ENCODE measurements around the gene LARGE1.

LARGE1 gene

DNA sequence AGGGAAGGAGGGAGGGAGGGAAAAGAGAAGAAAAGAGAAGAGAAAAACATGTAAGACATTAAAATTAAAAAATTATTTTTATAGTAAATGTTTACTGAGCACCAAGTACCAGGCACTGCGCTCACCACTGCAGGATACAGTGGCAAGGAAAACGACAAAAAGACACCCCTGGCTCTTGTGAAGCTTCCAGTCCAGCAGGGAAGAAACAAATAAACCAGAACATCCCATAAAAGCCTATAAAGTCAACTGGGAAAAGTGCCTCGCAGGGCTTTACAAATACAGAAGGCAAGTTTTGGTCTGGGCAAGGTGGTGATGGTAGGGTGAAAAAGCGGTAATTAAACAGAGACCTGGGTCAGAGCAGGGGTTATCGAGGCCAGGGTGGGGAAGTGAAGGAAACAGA, 33.6 kb downstream of the LARGE1 start:
- no peak for DNase-seq (ENCODE audit: low read depth in 4 of 4, low spot score in 1 of 4)

DNA sequence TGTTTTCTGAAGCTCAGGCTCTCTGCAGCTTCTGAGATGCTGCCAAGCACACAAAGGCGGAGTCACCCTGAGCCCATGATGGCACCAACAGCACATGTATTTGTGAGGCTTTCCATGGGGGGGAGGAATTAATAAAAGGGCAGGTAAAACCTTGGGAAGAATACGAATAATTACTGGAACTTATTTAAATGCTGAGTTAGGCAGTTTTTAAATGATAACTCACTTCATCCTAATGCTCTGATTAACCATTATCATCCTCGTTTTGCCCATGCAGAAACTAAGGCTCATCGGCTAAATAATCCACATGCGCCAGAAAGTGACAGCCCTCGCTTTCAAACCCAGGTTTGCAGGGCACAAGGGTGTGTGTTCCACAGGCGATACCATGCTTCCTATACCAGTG, 35.4 kb downstream of the LARGE1 start:
- no peak for DNase-seq (ENCODE audit: low read depth in 4 of 4, low spot score in 1 of 4)

DNA sequence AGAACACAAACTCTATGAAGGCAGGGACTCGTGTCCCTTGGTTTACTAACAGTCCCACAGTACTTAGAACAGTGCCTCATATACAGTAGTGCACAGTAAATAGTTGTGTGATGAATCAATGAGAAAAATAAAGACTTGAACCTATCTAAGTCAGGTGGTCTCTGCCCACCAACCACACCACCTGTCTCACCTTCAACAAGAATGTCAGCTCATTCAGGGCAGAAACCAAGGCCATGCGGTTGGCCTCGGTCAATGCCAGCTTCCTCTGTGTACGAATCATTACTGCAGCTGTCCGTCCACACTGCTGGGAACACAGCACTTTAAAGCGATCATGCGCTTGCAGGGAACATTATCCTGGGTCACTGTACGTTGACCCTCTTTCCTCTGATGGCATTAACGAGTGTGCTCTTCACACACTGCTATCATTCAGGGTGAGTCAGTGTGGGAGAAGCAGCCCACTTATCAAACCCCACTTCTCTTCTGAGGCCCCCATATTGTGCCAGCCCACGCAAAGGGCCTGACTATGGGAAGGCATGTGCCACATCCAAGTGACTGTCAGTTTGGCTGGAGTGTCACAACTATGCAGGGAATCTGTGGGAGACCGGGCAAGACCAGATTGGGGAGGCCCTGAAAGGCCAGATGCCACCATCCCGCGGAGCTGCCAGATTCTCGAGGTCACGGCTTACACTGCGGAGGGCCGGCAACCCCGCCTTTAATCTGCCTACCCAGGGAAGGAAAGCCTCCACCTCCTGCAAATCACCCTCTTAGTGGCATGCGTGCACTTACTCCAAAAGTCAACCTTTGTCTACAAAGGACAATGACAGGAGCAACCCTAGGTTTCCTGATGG, 36.1 kb downstream of the LARGE1 start:
- no peak for DNase-seq (ENCODE audit: low read depth in 4 of 4, low spot score in 1 of 4)

DNA sequence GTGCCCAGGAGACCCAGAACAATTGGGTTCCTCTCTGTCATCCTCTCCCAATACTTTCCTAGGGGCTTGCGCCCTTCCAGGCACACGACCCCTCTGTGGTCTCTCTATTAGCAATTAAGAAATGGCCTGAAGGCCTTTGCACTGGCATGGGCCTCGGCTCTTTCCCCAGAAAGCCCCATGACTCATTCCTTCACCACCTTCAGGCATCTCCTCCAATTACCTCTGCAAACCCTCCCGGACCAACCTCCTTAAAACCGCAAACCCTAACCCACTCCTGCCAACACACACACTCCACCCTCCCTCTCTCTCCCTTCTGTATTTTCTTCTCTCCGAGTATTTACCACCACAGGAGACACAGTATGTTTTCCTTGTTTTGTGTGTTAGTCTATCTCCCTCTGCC, 36.7 kb downstream of the LARGE1 start:
- DNase-seq (ENCODE audit: low read depth in 4 of 4, low spot score in 1 of 4), result no peak

DNA sequence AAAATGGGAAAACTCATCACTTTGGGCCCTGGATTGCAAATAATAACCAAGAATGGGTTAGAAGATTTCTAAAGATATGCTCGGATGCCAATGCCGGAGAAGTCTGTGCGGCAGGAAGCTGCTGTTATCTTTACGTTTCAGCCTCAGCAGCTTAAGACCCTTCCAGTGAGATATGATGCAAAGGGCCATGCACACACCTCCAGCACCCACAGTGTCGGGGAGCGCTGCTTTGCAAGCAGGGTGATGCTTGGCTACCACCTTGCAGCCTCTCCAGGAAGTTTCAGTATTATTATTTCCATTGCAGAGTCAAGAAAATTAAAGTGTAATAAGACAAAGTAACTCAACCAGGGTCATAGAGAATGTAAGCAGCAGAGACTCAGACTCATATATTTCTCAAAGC, 37.3 kb downstream of the LARGE1 start:
- no peak for DNase-seq (ENCODE audit: low read depth in 4 of 4, low spot score in 1 of 4)

DNA sequence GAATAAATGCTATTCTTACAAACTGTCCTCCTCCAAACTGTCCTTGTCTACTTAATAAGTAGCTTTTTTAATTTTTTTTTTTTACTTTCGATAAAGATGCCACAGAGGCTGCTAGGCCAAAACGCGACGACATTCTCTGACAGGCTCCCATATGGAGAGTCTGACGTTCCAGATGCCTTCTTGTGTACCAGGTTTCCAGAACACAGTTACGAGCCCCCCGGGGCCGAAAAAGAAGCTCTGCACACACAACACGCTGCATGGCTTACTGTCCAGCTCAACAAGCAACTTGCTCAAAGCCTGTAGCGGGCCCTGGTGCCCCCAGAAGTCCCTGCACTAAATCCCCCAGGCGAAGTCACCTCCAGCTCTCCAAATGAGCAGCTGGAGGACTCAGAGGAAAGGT, 39.3 kb downstream of the LARGE1 start:
- DNase-seq (ENCODE audit: low read depth in 4 of 4, low spot score in 1 of 4), result no peak

DNA sequence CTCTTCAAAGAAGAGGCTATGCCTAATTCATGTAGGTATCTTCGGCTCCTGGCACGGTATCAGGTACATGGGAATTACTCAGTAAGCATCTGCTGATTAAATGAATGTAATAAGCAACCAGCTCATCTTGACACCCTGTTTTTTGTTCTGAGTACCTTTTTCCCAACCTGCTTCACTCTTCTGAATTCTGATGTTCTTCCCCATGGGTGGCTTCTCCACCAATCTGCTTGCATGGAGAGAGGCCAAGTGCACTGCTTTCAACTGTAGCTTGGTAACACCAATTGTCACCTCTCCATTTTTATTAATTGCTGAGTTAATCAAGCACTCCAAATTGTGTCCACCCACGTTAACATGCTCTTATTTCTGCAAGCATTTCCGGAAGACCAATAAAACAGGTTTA, 40.5 kb downstream of the LARGE1 start:
- no peak for DNase-seq (ENCODE audit: low read depth in 4 of 4, low spot score in 1 of 4)

DNA sequence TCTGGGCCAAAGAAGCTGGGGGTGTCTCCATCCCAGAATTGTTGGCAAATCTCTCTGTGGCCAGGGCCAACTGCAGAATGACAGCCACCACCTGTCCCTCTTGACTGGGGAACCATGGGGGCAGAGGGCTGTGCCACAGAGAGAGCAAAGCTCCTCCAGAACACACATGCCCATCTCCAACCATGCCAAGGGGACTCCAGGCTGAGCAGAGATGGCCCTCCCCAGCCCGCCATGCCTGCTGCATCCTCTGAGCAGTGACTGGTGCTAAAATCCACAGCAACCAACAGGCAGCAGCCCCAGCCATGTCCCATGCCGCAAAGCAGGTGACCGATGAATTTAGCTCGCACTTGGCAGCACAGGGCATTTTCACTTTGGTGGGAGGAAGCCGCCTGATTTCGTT, 45.0 kb downstream of the LARGE1 start:
- DNase-seq (ENCODE audit: low read depth in 4 of 4, low spot score in 1 of 4), result no peak

DNA sequence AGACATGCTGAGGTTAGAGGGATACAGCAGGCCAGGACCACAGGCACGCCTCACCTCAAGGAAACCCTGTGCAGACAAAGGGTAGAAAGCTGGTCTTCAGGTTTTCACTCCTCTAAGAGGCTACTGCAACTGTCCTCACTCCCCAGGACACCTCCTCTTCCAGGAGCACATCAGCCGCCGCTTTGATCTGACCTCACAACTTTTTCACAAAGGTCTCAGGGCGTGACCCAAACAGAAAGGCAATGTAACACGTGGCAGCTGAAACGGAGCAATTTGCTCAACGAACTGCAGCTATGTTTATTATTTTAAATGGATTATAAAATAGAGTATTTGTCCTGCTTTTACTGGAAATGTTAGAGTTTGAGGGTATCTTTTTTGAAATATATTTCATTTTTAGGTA, 46.1 kb downstream of the LARGE1 start:
- DNase-seq (ENCODE audit: low read depth in 4 of 4, low spot score in 1 of 4), result no peak

DNA sequence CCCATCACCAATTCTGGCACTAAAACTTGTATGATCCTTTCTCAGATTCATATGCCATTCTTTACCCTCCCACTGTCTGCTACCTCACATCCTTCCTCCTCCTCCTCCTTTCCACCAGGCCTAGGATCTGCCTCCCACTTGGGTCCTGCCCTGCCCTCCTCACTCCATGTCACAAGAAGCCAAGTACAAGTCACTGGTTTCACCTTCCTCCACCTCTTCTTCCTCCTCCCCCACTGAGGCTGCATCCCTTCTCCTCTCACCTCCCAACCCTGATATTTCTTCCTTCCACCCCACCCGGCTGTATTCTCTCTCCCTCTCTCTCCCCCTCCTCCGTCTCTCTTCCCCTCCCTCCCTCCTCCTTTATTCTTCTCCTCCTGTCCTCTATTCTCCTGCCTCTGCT, 46.6 kb downstream of the LARGE1 start:
- DNase-seq (ENCODE audit: low read depth in 4 of 4, low spot score in 1 of 4), result no peak

DNA sequence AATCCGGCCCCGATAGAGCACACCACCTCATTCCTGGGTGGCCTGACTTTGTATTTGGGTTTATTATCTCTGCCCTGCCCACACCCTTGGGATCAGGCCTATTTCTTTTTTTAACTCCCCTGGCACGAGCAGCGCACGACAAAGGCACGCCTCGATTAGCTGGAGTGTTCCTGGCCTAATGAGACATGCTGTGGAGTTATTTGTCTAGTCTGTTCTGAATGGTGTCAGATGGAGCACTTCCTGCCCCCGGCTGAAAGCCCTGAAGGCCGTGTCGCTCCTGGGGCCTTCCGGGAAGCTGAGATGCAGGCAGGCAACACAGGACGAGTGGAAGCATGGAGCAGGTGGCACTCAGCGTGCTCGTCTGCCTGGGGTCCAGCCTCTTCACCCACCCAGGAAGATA, 47.1 kb downstream of the LARGE1 start:
- DNase-seq (ENCODE audit: low read depth in 4 of 4, low spot score in 1 of 4), result no peak

DNA sequence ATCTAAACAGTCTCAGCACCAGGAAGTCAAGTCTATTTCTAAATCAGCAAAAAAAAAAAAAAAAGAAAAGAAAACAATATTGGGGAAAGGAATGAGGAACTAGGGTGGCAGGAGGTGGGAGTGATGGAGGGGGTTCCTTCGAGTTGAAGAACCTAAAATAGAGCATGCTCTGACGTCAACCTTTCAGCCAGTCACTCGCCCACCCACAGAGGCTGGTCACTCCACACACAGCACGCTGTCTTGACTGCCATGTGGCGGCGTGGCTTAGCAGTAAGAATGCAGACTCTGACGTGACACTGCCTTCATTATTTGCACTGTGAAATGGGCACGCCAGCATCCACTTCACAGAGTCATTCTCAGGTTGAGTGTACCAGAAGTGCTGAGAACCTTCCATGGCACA, 48.3 kb downstream of the LARGE1 start:
- no peak for DNase-seq (ENCODE audit: low read depth in 4 of 4, low spot score in 1 of 4)

DNA sequence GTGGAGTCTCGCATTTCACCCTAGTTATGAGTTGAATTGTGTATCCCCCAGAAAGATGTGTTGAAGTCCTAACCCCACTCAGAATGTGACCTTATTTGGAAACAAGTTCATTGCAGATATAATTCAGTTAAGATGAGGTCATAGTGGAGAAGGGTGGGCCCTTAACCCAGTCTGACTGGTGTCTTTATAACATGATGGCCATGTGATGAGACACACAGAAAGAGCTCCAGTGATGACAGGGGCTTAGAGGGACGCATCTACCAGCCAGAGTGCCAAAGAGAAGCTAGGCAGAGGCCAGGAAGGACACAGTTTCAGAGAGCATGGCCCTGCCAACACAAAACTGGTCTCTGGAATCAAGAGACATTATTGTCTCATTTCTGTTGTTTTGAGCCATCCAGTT, 50.3 kb downstream of the LARGE1 start:
- no peak for DNase-seq (ENCODE audit: low read depth in 4 of 4, low spot score in 1 of 4)

DNA sequence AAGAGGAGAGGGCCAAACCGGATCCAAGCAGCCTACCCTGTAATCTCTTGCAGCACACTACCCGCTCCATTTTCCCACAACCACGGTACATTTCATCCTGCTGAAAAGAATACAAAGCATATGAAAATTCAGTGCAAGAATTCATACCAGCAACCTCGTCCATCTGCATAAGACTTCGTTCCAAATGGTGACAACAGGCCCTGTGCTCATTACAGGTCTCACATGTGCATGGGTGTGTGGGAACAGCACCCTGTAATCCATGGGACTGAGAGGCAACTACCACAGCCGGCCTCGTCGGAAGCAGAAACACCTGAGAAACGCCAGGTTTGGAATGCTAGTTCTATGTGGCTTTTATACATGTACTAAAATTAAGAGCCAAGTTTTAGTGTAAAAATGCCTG, 52.3 kb downstream of the LARGE1 start:
- no peak for DNase-seq (ENCODE audit: low read depth in 4 of 4, low spot score in 1 of 4)

DNA sequence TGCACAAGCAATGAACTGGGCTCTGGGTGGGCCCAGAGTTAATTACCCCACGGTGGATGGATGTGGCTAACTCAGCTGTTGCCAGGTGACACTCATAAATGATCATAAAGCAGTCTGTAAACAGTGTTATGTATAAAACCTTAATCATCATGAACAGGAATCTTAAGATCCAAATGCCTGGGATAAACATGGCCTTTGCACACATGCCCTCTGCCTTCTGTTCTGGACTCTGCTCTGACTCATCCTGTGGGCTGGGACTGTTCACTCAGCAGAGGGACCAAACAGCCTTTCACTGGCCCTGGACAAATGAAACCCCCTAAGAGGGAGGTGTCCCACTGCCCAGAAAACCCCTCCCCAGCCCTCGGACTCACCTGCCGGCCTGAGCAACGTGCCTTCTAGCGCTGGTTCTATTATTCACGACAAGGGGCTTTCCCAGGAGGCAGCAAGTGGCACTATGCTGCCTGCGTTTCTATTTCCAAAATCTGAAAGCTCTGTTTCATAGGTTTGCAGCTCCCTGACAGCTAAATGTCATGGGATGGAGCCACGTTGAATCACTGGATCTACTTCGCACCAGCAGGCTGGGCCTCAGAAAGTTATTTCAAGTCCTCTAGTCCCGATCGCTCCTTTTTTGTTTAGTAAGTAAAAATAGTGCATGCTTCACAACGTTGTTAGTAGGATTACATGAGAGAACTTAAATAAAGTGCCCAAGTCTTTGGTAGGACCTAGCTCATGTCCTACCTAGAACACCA, 53.0 kb downstream of the LARGE1 start:
- no peak for DNase-seq (ENCODE audit: low read depth in 4 of 4, low spot score in 1 of 4)

DNA sequence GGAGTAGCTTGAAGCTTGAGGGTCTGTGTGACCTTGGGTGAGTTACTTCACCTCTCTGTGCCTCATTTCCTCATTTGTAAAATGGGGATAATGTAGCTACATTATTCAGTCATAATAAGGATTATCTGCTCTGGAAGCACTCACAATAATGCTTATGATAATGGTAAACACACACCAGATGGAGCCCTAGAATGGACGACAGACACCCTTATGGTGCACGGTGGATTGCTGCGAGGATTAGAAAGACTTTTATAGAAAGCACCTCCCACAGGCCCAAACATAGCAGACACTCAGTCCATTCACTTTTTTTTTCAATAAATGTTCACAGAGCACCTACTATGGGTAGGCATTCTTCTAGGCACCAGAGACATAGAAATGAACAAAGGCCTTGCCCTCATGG, 53.8 kb downstream of the LARGE1 start:
- no peak for DNase-seq (ENCODE audit: low read depth in 4 of 4, low spot score in 1 of 4)

DNA sequence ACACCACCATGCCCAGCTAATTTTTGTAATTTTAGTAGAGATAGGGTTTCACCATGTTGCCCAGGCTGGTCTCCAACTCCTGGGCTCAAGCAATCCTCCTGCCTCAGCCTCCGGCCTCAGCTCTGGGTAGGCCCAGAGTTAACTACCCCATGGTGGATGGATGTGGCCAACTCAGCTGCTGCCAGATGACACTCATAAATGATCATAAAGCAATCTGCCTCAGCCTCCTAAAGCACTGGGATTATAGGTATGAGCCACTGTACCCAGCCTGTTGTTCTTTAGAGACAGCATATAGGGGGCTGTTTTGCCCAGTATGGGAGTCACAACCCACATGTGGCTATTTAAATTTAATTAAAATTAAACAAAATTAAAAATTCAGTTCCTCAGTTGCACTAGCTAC, 54.3 kb downstream of the LARGE1 start:
- no peak for DNase-seq (ENCODE audit: low read depth in 4 of 4, low spot score in 1 of 4)

DNA sequence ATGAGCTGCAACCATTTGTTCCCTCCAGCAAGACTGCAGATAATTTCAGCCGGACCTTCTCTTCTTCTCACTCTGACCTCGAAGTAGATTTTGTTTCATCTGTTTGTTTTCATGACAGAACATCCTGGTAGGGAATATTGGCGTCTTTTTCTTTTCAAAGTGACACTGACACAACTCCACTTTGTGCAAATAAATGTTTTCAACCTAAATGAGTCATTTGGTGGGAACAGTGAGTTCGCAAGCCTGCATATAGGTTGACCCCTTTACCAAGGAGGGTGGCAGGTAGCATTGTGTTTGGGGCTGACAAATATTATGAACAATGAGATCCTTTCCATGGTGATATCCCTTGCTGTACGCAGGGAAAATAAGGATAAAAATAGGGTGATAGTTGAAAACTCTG, 55.0 kb downstream of the LARGE1 start:
- no peak for DNase-seq (ENCODE audit: low read depth in 4 of 4, low spot score in 1 of 4)

DNA sequence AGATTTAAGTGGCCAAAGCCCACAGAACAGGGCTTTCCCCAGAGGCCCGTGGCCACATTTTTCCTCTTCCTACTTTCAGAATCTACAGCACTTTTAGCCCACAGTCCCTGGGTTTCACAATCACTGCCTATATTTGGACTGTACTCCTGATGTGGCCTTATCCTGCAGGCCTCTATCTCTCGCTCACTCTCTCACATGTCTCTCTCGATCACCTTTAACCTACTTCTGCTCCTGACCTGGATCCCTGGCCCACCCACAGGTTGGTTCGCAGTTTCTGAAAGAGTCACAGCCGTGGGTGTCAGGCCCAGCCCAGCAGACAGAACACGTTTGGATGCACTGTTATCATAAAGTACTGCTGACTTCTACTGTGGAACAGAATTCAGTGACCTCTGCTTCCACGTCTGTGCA, 55.5 kb downstream of the LARGE1 start:
- no peak for DNase-seq (ENCODE audit: low read depth in 4 of 4, low spot score in 1 of 4)

DNA sequence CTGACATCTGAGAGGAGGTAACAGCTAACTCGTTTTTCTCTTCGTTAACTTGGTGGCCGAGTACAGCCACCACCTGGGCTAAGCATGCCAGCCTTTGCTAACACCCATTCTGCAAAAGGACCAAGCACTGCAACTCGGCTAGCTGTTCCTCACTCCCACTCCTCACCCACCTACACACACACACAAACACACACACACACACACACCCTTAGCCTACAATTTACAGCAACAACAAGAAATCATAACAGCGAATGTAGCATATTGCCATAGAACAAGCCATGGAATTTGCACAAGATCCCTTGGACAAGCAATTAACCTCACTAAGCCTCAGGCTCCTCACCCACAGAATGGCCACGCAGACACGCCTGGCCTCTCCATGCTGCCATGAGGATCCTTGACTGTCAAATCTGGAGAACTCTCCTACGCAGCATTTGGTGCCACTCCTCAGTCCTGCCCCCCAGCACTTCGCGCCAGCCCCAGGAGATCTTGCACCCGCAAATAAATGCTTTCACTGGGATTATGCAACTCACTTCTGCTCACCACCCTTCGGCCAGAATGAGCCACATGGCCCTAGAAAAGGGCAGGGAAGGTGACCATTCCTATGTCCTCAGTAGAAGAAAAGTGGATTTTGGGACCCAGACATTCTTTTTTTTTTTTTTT, 58.9 kb downstream of the LARGE1 start:
- no peak for DNase-seq (ENCODE audit: low read depth in 4 of 4, low spot score in 1 of 4)

DNA sequence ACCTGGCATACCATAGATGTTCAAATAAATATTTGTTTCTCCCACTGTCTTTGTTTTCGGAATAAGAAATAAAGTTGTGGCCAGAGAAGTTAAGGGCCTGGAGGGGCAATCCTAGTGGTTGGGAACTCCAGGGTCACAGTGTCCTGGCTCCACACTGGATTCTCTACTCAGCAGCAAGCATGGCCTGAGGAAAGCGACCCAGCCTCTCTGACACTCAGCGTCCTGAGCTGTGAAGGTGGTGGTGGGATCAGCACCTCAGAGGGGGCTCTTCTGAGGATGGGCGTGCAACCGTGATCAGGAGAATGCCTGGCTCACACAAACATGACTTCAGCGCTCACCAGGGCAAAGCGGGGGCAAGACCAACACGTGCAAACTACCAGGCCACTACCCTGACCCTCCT, 59.9 kb downstream of the LARGE1 start:
- DNase-seq (ENCODE audit: low read depth in 4 of 4, low spot score in 1 of 4), result no peak

DNA sequence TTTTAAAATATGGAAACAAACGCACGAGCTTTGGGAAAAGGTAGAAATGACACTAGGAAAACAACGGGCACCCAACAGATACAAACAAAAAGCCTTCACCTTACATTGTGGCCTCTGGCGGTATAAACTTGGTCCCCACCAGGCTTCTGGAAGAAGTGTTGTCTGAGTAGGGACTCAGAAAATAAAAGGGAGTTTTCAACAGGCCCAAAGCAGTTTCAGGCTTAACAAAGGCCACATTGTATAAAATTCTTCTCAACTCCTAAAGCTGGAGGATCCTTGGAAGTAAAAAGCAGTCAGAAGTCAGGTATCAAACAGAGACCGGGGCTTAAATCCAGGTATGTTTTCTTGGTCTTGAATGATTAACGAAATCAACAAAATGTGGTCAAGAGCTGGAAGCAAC, 61.0 kb downstream of the LARGE1 start:
- DNase-seq (ENCODE audit: low read depth in 4 of 4, low spot score in 1 of 4), result no peak

Data from stimulated activated CD4-positive, alpha-beta T cell treated with anti-CD3 and anti-CD28 coated beads, Interleukin-1b, Interleukin-23, amount 100 ng/mL, for 24 hours (primary cell).